HCT116 (cell line): ENCODE measurements around the gene HMG20A. TPM values are rescaled to one million over a fixed set of nuclear protein-coding genes. Genes with fewer than 3 reads are reported as not detected.
"Not testable (repeated sequence)": the region's sequence is repeated elsewhere in the genome, so short reads cannot be mapped to it uniquely, and the experiment has no call there.

Source experiments
- ATAC-seq: fragments of 200-7000 bp; cut with Tn5 transposase; 2 replicates; pipeline ENCODE4 v1.9.1; 2020; ENCODE audit warnings: mild to moderate bottlenecking, moderate library complexity
- BruUV-seq: library from RNA; stranded (reverse); fragments of 400-500 nt; replicated peaks from 2 replicates; lab custom pipeline; 2021; lab: Mats Ljungman, UMichigan
- CTCF ChIA-PET: fragments of 300-600 bp; sonication (Branson Sonifier 250); formaldehyde crosslinking; loops from one replicate; lab custom pipeline; 2021; ENCODE audit warnings: antibody characterized with exemption; lab: Charles Lee
- POLR2A ChIA-PET: fragments of 300-600, 350-600 bp; sonication (Branson Sonifier 250); formaldehyde crosslinking; loops from one replicate; lab custom pipeline; 2021; ENCODE audit warnings: antibody characterized with exemption; lab: Charles Lee
- RAD21 ChIA-PET, 2 experiments: fragments of 300-600 bp; sonication (Branson Sonifier 250); formaldehyde crosslinking; loops; one replicate each; lab custom pipeline; 2023; ENCODE audit warnings: low total read pairs in 2 of 2; ENCODE audit not compliant: uncharacterized antibody in 2 of 2, unreplicated experiment in 2 of 2, low non-redundant PET in 1 of 2; lab: Charles Lee
- DNase-seq: peaks from one replicate; pipeline ENCODE4 v3.0.0-alpha.2; 2010; ENCODE audit warnings: low read depth, low spot score
- H2AFZ ChIP-seq: fragments of 200-600 bp; shearing (Covaris generic), sonication (generic); 2 replicates; pipeline ENCODE4 v1.6.1; 2017; ENCODE audit warnings: low read depth, mixed run types, mixed read lengths, antibody characterized with exemption, low read length; ENCODE audit not compliant: poor library complexity, severe bottlenecking
- H3K27ac ChIP-seq: 2 replicates; pipeline ENCODE4 v1.5.1; 2012; ENCODE audit warnings: low read depth, low read length
- H3K27me3 ChIP-seq: fragments of 200-600 bp; sonication (generic); 2 replicates; pipeline ENCODE4 v1.6.1; 2016; ENCODE audit warnings: mixed run types, low read length, mixed read lengths; ENCODE audit not compliant: insufficient read depth
- H3K36me3 ChIP-seq, 2 experiments: fragments of 200-500 bp in 1 of 2; fragments of 200-600 bp in 1 of 2; sonication (Bioruptor generic) in 1 of 2; sonication (generic) in 1 of 2; 2 replicates each; pipeline versions ENCODE4 v1.5.1 to v1.6.1; 2014 to 2016; ENCODE audit warnings: low read length in 2 of 2, inconsistent platforms in 1 of 2, mixed read lengths in 1 of 2, mixed run types in 1 of 2; ENCODE audit not compliant: insufficient read depth in 2 of 2, control insufficient read depth in 1 of 2
- H3K4me1 ChIP-seq, 2 experiments: fragments of 200-600 bp in 1 of 2; sonication (generic) in 1 of 2; 2 replicates each; pipeline versions ENCODE4 v1.5.1 to v1.6.1; 2012 to 2017; ENCODE audit warnings: low read length in 2 of 2, inconsistent platforms in 1 of 2, mild to moderate bottlenecking in 1 of 2, mixed read lengths in 1 of 2, mixed run types in 1 of 2, moderate library complexity in 1 of 2; ENCODE audit not compliant: insufficient read depth in 2 of 2, control insufficient read depth in 1 of 2
- H3K4me2 ChIP-seq: fragments of 200-600 bp; sonication (generic); 2 replicates; pipeline ENCODE4 v1.6.1; 2017; ENCODE audit warnings: mixed run types, low read length, mixed read lengths
- H3K4me3 ChIP-seq, 2 experiments: fragments of 200-600 bp in 1 of 2; sonication (generic) in 1 of 2; replicated peaks in 1 of 2; 2 replicates each; pipeline ENCODE4 v1.5.1; 2011 to 2016; ENCODE audit warnings: low read length in 2 of 2, control low read depth in 1 of 2, low read depth in 1 of 2, mild to moderate bottlenecking in 1 of 2, mixed read lengths in 1 of 2, mixed run types in 1 of 2
- H3K79me2 ChIP-seq: fragments of 200-600 bp; sonication (generic); 2 replicates; pipeline ENCODE4 v1.6.1; 2017; ENCODE audit warnings: mild to moderate bottlenecking, mixed run types, low read length, moderate library complexity, mixed read lengths; ENCODE audit not compliant: insufficient read depth
- H3K9ac ChIP-seq: fragments of 200-600 bp; sonication (generic); 2 replicates; pipeline ENCODE4 v1.6.1; 2016; ENCODE audit warnings: low read length, mixed read lengths
- H3K9me2 ChIP-seq: fragments of 200-600 bp; sonication (generic), shearing (Covaris generic); 2 replicates; pipeline ENCODE4 v1.6.1; 2017; ENCODE audit warnings: mixed run types, mild to moderate bottlenecking, moderate library complexity; ENCODE audit not compliant: insufficient read depth
- H3K9me3 ChIP-seq, 2 experiments: fragments of 200-500 bp in 1 of 2; fragments of 200-600 bp in 1 of 2; sonication (Bioruptor generic) in 1 of 2; sonication (generic) in 1 of 2; 2 replicates each; pipeline ENCODE4 v1.6.1; 2014 to 2017; ENCODE audit warnings: low read length in 2 of 2, mixed read lengths in 2 of 2, inconsistent platforms in 1 of 2, low read depth in 1 of 2, mild to moderate bottlenecking in 1 of 2, mixed run types in 1 of 2, moderate library complexity in 1 of 2; ENCODE audit not compliant: control insufficient read depth in 1 of 2, insufficient read depth in 1 of 2
- H4K20me1 ChIP-seq: fragments of 200-600 bp; sonication (generic), shearing (Covaris generic); 2 replicates; pipeline ENCODE4 v1.6.1; 2017; ENCODE audit warnings: mixed run types, mild to moderate bottlenecking, moderate library complexity; ENCODE audit not compliant: insufficient read depth
- CEBPB ChIP-seq: IDR thresholded peaks from 2 replicates; pipeline ENCODE4 v1.6.1; 2012; ENCODE audit warnings: low read depth
- CTCF ChIP-seq, 3 experiments: fragments of 200-600 bp in 1 of 3; sonication (generic) in 1 of 3; IDR thresholded peaks in 2 of 3; conservative IDR thresholded peaks in 1 of 3; 2 replicates each; pipeline ENCODE4 v1.5.1; 2012 to 2017; ENCODE audit warnings: low read depth in 2 of 3, low read length in 2 of 3, antibody characterized with exemption in 1 of 3, borderline replicate concordance in 1 of 3, control low read depth in 1 of 3, mild to moderate bottlenecking in 1 of 3, mixed read lengths in 1 of 3, mixed run types in 1 of 3, moderate library complexity in 1 of 3; ENCODE audit not compliant: insufficient read depth in 1 of 3
- EGR1 ChIP-seq: IDR thresholded peaks from 2 replicates; pipeline ENCODE4 v1.6.1; 2012; ENCODE audit warnings: low read depth
- EZH2 ChIP-seq: fragments of 200-600 bp; sonication (generic); IDR thresholded peaks from 2 replicates; pipeline ENCODE4 v1.6.1; 2017; ENCODE audit warnings: antibody characterized with exemption, mixed run types
- EZH2phosphoT487 ChIP-seq: fragments of 200-600 bp; IDR thresholded peaks from 2 replicates; pipeline ENCODE4 v1.6.1; 2018; ENCODE audit warnings: antibody characterized with exemption, borderline replicate concordance
- FOSL1 ChIP-seq: IDR thresholded peaks from 2 replicates; pipeline ENCODE4 v1.6.1; 2012; ENCODE audit warnings: low read depth
- JUND ChIP-seq: IDR thresholded peaks from 2 replicates; pipeline ENCODE4 v1.6.1; 2012
- POLR2A ChIP-seq: IDR thresholded peaks from 2 replicates; pipeline ENCODE4 v1.7.0; 2011; ENCODE audit warnings: borderline replicate concordance; ENCODE audit not compliant: insufficient read depth, insufficient read length; ENCODE audit errors: extremely low read depth
- POLR2AphosphoS5 ChIP-seq: IDR thresholded peaks from 2 replicates; pipeline ENCODE4 v1.6.1; 2011; ENCODE audit warnings: mild to moderate bottlenecking, low read depth, low read length, moderate library complexity
- RAD21 ChIP-seq: IDR thresholded peaks from 2 replicates; pipeline ENCODE4 v1.6.1; 2012; ENCODE audit warnings: low read depth, mild to moderate bottlenecking
- SP1 ChIP-seq: IDR thresholded peaks from 2 replicates; pipeline ENCODE4 v1.6.1; 2012; ENCODE audit warnings: low read depth
- SRF ChIP-seq: IDR thresholded peaks from 2 replicates; pipeline ENCODE4 v1.6.1; 2012; ENCODE audit warnings: low read depth
- TCF7L2 ChIP-seq: IDR thresholded peaks from 2 replicates; pipeline ENCODE4 v1.7.0; 2011; ENCODE audit warnings: borderline replicate concordance, inconsistent platforms; ENCODE audit not compliant: insufficient read depth, insufficient read length; ENCODE audit errors: extremely low read depth
- YY1 ChIP-seq: IDR thresholded peaks from 2 replicates; pipeline ENCODE4 v1.6.1; 2011; ENCODE audit warnings: low read length, low read depth, moderate library complexity, mild to moderate bottlenecking; ENCODE audit not compliant: insufficient replicate concordance; ENCODE audit errors: extremely low read depth
- ZNF274 ChIP-seq: fragments of 200-500 bp; sonication (Bioruptor generic); IDR thresholded peaks from 2 replicates; pipeline ENCODE4 v1.6.1; 2014; ENCODE audit warnings: mild to moderate bottlenecking, low read depth, low read length, inconsistent platforms
- intact Hi-C: fragments of 100-400 bp; cut with micrococcal nuclease; formaldehyde crosslinking; loops from 2 replicates; pipeline ENCODE4 v1.10.0; 2022
- total RNA-seq: library from RNA; stranded (reverse); gene quantifications from one replicate; pipeline ENCODE4 v1.2.1, GENCODE V29; 2021; ENCODE audit not compliant: unreplicated experiment
- TF ChIP-seq, protein P1 (sequence below): IDR thresholded peaks from 2 replicates; pipeline ENCODE4 v1.6.1; 2012

HMG20A gene
- total RNA-seq, 1 experiment from 2014 or later = 37.7 TPM

- Histone ChIP-seq H2AFZ (no peak overlapping the region), H3K4me3 (no peak overlapping the region), H3K79me2 (peaks cover 14% of the 10 kb centered on the region), H3K4me1 (peaks cover 0 to 2% of the 10 kb centered on the region in 2 experiments; a peak in 1 of 4 replicates), H3K27ac (no peak overlapping the region), H4K20me1 (no peaks in the 10 kb centered on the region; the same call in 1 of the 2 replicates), H3K4me2 (no peak overlapping the region), H3K9me2 (no peaks in the 10 kb centered on the region), H3K9ac (no peak overlapping the region), H3K27me3 (no peaks in the 10 kb centered on the region), H3K9me3 (no peaks in the 10 kb centered on the region), H3K36me3 (no peaks in the 10 kb centered on the region)
- no TSS peak for BruUV-seq
- intact Hi-C loops = no loop called here
- ChIA-PET RAD21 (no interaction called here), CTCF (interaction anchor here (1.2 kb wide), 1 partner anchor 10 kb away, joined by 4 read pairs; the partner anchor contains the start of gene PEAK1), POLR2A (interaction anchor here (0.8 kb wide), 1 partner anchor 9 kb away, joined by 3 read pairs; no protein-coding TSS in a partner anchor)
- ATAC-seq (no peak), DNase-seq (no peak)
- TF ChIP-seq TCF7L2 (no peak), JUND (no peak), POLR2AphosphoS5 (no peak), ZNF274 (no peak), POLR2A (no peak), FOSL1 (no peak), CEBPB (no peak), EGR1 (no peak), EZH2 (no peak), CTCF (IDR thresholded peaks at IDR 0.05 in 2 of 3, conservative IDR thresholded peaks at IDR 0.05 in 1 of 3; ENCODE audit: borderline replicate concordance in 1 of 3, insufficient read depth in 1 of 3, low read depth in 2 of 3, low read length in 2 of 3) (no peak), EZH2phosphoT487 (no peak), SRF (no peak), YY1 (no peak), RAD21 (no peak), SP1 (no peak)
- TF ChIP-seq, protein P1, sequence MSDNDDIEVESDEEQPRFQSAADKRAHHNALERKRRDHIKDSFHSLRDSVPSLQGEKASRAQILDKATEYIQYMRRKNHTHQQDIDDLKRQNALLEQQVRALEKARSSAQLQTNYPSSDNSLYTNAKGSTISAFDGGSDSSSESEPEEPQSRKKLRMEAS = no peak
Observed at GRCh38 chr15:77409259-77410156, 11.2 kb upstream of the HMG20A start.

GRCh38 chr15:77410157-77410500 is 10.6 kb upstream of the HMG20A start:
- intact Hi-C loops, CTCF ChIA-PET, ATAC-seq, H3K36me3 ChIP-seq, H4K20me1 ChIP-seq, H3K4me3 ChIP-seq, H3K9me3 ChIP-seq, RAD21 ChIA-PET, BruUV-seq, H3K4me2 ChIP-seq, H3K27me3 ChIP-seq, DNase-seq, H3K27ac ChIP-seq, H3K9ac ChIP-seq, H3K9me2 ChIP-seq, H3K4me1 ChIP-seq, H2AFZ ChIP-seq: not testable (repeated sequence)
- peaks cover 17% of the 10 kb centered on the region for H3K79me2 ChIP-seq
- POLR2A ChIA-PET = interaction anchor here (0.8 kb wide), 1 partner anchor 9 kb away, joined by 3 read pairs; no protein-coding TSS in a partner anchor
